Measurements from ENCODE around the gene ANO2.

The ANO2 gene

DNA sequence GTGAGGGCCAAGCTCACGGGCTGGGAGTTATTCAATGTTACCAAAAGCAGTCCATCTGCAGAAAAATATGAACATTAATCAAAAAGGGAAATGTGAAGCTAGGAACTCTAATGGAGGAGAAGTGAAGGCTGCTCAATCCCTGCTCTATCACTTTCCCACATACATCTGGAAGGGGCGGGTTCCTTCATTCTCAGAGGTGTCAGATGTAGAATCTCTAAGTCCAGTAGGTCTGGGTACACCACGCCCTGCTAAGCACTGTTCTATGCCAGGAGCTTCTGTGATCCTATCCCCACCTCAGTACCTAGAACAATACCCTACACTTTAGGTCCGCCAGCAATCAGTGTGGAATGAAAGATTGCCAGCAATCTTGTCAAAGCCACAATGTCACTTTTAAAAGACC lies 37.0 kb upstream of the ANO2 start:
- no peak for TF ChIP-seq CTCF (IDR thresholded peaks at IDR 0.05; ENCODE audit: low read depth, low read length)
- DNase-seq (ENCODE audit: extremely low read depth, low read depth), result no peak

DNA sequence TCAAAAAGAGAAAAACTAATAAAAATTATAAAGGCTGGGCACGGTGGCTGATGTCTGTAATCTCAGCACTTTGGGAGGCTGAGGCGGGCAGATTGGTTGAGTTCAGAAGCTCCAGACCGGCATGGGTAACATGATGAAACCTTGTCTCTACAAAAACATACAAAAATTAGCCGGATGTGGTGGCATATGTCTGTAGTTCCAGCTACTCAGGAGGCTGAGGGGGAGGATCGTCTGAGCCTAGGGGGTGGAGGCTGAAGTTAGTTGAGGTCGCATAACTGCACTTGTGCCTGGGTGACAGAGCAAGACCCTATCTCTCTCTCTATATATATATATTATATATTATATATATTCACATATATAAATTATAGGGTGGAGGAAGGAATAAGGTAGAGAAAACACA lies 32.5 kb upstream of the ANO2 start:
- no peak for DNase-seq (ENCODE audit: extremely low read depth, low read depth)
- no peak for TF ChIP-seq CTCF (IDR thresholded peaks at IDR 0.05; ENCODE audit: low read depth, low read length)

DNA sequence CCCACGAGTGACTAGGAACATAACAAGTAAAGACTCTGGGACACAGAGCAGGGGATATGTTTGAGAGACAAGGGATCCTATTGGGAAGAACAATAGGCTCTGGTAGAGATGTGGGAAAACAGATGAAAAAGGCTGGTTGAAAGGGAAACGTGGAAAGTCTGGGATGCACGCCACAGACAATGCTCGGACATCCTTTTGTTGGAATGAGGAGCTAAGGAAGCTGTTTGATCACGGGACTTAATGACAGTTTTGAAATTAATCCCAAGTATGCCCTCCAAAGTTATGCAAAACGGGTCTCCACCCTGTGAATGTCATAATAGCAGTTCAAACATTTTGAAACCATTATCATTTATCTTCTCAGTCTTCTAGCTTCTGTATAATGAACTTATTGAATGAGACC lies 31.7 kb upstream of the ANO2 start:
- no peak for DNase-seq (ENCODE audit: extremely low read depth, low read depth)
- TF ChIP-seq CTCF (IDR thresholded peaks at IDR 0.05; ENCODE audit: low read depth, low read length), result no peak

- DNase-seq (ENCODE audit: extremely low read depth, low read depth), result no peak
- no peak for TF ChIP-seq CTCF (IDR thresholded peaks at IDR 0.05; ENCODE audit: low read depth, low read length)
These were observed 31.1 kb upstream of the ANO2 start for GRCh38 chr12:5976196-5976595.

DNA sequence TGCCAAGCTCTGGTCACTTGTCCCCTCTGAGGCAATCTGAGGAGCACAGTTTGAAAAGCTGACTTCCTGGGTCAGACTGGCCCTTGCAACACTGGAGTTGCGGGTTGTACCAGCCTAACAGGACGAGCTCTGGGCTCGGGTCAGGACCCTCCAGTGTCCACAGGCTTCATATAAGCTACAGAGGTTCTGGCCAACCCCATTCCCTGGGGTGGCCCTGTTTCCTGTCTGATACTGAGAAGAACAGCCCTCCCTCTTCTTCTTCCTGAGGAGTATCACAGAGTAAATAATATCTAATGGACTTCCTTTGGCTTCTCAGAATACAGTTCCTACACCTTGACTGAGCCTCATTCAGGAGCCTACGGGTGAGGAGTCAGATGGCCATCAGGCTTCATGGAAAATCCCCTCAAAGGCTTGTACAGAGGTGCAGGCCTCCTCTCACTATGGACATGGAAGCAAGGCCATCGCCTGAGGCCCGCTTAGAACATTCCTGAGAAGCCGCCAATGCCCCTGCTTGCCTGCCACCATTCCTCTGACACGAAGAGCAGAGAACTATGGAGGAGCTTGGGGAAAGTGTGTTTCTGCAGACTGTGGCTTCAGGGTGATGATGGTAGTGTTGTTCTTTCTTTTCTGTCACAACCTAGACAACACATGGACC lies 28.5 kb upstream of the ANO2 start:
- no peak for DNase-seq (ENCODE audit: extremely low read depth, low read depth)

GRCh38 chr12:5972387-5972786 lies 27.3 kb upstream of the ANO2 start:
- TF ChIP-seq CTCF (IDR thresholded peaks at IDR 0.05; ENCODE audit: low read depth, low read length), result no peak
- DNase-seq (ENCODE audit: extremely low read depth, low read depth), result no peak

More for the DNA sequence above, 28.5 kb upstream of the ANO2 start:
- no peak for TF ChIP-seq CTCF (IDR thresholded peaks at IDR 0.05; ENCODE audit: low read depth, low read length)

GRCh38 chr12:5971194-5971850 lies 26.3 kb upstream of the ANO2 start:
- DNase-seq (ENCODE audit: extremely low read depth, low read depth), result no peak
- TF ChIP-seq CTCF (IDR thresholded peaks at IDR 0.05; ENCODE audit: low read depth, low read length), result no peak
